Ramos (cell line): ENCODE data around the gene ARHGAP15.

Experiments
- in situ Hi-C: fragments of 300-500 bp; cut with MboI; formaldehyde crosslinking; loops from one replicate; pipeline ENCODE4 v1.14.3; 2022; ENCODE audit warnings: low sequenced_read_pairs; ENCODE audit not compliant: unreplicated experiment

The ARHGAP15 gene

GRCh38 chr2:143600116-143600515 is 470.9 kb downstream of the ARHGAP15 start:
- in situ Hi-C loops, result no loop called here

GRCh38 chr2:143601828-143602227 is 472.6 kb downstream of the ARHGAP15 start:
- in situ Hi-C loops, result no loop called here

DNA sequence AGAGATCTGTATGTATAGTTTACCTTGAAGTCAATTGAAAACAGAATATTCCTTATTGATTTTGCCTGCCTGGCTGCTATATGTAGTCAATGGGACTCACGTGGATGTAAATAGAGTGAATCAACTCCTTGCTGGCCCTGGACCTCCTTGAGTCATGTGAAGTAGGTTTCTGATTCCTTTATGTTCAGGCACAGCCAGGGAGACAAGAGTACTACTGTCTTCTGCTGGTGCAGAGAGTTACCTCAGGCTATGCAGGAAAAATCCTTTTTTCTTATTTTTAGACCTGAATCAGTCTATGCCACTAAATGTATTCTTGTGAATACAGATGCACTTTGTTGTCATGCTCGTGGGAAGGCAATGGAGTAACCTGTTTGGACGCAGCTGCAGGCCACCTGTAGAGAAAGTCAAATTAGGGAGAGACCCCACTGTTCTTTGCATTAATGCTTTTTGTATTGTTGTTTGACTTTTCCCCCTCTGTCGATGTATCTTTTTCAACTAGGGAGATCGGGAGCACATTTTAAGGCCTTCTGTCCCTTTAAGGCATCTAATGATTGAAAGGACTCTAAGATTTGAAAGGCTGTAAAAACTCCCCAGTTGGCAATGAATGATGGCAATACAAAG is 473.9 kb downstream of the ARHGAP15 start:
- in situ Hi-C loops, result no loop called here

GRCh38 chr2:143603846-143604565 is 474.8 kb downstream of the ARHGAP15 start:
- in situ Hi-C loops, result no loop called here

DNA sequence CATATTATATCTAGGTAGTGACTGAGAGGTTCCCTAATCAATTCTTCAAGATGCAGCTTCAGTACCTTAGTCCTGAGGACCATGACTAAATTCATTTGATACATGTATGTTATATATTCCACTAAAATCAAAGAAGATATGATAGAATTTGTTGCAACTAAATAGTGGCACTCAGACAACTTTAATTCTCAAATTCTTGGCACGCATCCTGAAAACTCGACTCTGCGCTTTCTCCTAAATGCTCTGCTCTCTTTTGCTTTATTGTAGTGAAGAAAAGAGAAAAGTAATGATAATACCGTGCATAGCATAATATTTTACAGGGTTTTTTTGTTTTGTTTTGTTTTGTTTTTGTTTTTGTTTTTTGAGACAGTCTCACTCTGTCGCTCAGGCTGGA is 475.3 kb downstream of the ARHGAP15 start:
- in situ Hi-C loops, result no loop called here

DNA sequence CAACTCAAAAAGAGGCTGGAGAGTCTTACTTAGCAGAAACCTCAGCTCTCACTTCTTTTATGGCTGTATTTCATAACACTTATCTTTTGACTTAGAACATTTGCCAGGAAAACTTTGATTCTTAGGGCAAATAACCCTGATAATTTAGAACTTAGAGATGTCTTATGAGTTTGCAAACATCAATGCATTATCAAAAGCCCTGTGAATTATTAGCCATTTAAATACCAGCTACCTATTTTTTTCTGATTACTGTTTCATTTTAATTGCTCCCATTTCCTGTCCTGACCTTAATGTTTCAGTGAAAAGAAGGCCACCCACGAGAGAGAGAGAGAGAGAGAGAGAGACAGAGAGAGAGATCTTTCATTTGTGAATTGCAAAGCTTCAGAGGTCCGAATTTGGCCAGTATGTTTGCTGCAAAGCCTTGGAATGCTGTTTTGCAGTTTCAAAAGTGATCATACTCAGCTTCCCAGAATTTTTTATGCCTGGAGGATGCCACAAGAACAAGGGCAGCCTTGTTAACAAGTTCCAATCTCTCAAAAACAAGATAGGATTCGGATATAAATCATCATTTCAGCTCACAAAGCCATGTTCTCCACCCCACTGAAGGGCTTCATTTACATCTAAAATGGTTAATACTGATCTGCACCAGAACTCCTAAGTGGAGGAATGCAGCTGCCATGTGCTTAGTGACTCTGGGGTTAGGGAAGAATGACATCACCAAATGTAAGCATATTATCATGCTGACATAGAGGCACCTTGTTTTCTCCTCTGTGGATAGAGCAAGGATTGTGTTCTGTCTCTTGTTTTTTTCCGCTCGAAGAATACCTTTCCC is 478.2 kb downstream of the ARHGAP15 start:
- in situ Hi-C loops, result no loop called here

- in situ Hi-C loops, result no loop called here
Observed at GRCh38 chr2:143608063-143608423, 478.8 kb downstream of the ARHGAP15 start.

- in situ Hi-C loops, result no loop called here
Observed at GRCh38 chr2:143608758-143609157, 479.5 kb downstream of the ARHGAP15 start.

- in situ Hi-C loops, result no loop called here
Observed at GRCh38 chr2:143611336-143611735, 482.1 kb downstream of the ARHGAP15 start.

- in situ Hi-C loops, result no loop called here
Observed at GRCh38 chr2:143615562-143615961, 486.3 kb downstream of the ARHGAP15 start.

DNA sequence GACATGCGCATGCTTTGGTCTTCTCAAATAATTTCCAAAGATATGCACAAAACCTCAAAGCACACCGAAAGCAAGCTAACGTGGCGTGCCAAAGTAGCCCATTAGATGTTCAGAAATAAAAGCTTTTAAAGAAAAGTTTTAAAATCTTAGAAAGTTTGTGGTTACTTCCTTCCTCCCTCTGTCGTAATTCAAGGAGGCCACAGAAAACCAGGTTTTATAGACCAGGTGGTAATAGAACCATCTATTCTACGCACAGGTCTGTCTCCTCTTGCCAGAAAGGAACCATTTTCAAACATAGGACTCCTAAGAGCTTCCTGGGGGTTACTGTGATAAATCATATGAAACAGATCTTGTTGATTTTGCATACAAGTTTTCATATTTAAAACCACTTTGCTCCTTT is 487.2 kb downstream of the ARHGAP15 start:
- in situ Hi-C loops, result no loop called here

DNA sequence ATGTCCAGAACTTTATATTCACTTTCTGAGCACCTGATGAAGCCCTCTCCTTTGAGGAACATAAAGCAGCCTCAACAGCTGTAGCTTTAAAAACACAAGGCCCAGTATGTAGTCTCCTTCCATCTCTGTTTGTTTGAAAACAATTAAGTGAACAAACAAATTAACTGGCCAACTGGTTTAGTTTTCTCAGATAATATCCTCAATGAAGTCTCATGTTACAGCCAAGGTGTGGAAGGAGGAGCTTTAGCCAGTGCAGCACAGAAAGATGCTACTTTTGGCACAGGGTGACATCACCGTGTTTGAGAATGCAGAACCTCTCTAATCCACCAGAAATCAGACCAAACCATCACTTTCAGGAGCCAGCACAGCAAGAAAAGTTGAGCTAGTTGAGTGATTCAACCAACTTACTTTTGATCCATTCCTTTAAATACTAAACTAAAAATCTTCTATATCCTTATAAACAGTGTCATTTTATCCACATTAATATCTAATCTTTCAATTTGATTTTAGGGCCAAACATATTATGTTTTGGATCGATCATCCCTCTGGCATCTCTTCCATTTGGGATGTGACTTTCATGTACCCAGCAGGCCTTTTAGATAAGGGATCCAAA is 488.7 kb downstream of the ARHGAP15 start:
- in situ Hi-C loops, result no loop called here

GRCh38 chr2:143622106-143622505 is 492.9 kb downstream of the ARHGAP15 start:
- in situ Hi-C loops, result no loop called here

DNA sequence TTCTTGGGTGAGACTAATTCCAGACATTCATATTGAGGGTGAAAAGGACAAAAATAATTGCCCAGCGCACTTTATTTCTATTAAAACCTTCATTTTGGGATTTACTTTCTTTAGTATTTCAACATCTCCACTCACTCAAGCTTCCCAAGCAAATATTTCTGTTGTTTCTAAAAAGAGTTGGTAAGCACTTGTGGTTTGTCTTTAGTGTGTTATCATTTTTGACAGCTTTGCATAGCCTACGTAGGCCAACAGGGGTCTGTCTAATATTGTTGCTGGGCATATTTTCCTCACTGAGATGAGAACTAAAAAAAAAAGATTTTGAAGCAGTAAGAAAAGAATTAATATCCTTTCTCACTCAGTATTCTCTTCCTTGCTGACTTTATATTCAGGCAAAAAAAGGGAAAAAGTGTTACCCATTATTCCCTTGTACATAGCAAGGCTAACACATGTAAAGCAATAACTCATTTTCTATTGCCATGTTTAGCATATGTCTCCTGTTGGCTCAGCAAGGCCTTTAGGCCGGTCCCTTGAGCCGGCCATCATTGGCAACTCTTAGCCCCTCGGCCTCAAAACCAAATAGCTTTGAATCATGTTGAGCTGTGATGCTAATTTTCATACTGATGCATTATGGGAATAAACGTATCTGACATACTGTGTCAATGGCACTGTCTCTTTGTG is 494.2 kb downstream of the ARHGAP15 start:
- in situ Hi-C loops, result no loop called here

GRCh38 chr2:143623909-143624260 is 494.7 kb downstream of the ARHGAP15 start:
- in situ Hi-C loops, result no loop called here

DNA sequence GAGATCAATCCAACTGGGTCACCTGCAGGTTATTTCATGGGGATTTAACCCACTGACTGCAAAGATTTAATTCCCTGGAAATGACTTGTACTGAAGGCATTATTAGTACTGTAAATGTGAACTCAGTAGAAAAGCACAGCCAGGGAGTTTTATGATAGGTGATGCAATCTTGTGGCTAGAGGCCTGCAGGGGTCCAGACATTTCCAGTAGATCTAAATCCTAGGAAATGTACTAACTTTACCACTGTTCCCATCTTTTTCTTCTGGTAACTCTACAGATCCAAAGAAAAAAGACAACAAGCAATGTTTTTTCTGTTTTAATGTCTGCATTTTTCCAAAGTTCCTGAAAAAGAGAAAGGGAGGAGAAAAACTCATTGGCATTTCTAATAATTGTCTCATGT is 500.1 kb downstream of the ARHGAP15 start:
- in situ Hi-C loops, result no loop called here

DNA sequence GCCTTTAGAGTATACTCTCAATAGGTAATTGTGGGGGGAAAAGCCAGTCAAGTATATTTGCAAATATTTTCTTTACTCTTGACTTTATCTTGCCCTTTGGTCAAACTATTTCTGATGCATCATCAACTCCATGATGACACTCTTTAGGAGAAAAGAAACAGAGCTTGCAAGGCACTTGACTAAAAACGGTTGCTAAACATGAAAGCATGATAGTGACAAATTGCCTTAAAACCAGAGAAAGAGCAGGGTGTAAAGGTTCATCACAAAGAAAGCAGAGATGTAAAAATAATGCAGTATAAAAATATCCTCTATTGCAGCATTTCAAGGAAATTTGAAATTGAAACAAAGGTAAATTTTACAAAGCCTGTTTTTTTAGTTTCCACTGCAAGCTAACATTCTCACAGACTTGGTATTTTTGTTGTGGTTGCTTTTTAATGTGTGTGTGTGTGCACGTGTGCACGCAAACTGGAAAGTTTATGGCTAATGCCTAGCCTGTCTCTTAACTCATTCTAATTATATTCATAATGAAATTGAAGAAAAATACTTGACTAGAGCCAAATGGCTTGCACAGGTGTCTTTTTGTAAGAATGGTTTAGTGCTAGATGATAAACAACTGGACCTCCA is 503.6 kb downstream of the ARHGAP15 start:
- in situ Hi-C loops, result no loop called here

- in situ Hi-C loops, result no loop called here
Observed at GRCh38 chr2:143633419-143633818, 504.2 kb downstream of the ARHGAP15 start.

DNA sequence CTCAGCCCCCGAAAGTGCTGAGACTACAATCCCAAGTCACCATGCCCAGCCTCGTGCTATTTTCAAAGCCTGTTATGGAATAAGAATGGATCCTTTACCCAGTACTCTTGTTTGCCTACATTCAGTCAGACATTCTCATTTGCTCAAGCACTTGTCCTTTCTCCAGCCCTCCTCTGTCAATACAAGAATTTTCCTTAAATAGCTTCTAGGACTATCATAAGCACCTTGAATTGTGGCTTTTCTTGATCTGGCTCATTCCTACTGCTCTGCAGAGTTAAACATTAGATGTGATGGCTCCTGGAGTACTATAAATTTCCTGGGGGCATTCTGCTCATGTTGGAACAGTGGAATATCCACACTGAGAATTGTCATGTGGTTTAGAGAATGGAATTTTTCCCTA is 506.1 kb downstream of the ARHGAP15 start:
- in situ Hi-C loops, result no loop called here

DNA sequence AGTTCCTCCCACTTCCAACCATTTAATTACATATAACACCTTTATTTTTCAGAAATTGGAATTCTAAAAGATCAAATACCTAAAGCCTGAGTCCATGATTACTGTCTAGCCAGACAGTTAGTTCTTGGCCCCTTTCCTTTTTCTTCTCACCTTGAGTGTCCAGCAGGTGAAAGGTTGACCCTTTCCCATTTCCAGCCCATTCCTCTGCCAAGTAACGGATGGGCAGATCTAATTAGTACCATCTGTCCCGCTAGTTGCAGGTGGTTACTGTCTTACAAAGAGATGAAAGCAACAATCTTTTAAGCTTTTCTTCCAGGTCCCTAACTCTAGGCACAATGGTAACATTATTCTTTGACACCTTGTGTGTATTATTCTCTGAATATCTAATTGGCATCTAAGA is 506.7 kb downstream of the ARHGAP15 start:
- in situ Hi-C loops, result no loop called here
